ENCODE results near the gene TMEM233. TPM values are rescaled to one million over a fixed set of nuclear protein-coding genes. Genes with fewer than 3 reads are reported as not detected.

The TMEM233 gene
- total RNA-seq, 1 experiment from 2014 or later = 0.28 TPM

DNA sequence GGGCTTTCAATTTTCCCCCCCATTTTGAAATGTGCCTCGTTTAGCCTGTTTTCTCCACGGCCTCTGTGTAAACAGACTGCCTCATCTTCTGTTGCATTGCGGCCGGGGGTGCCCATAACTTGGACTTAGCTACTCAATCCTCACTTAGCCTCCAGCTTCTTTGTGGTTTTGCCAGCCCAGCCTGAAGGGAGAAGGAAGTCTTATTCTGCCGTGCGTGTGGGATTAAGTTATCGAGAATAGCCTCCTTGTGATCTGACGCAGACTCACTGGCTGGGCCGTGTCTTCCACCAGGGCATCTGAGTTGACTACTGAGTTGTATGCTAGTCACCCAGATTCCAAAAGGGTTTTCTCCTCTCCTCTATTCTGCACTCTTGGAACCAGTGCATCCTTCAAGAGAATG lies 82.4 kb downstream of the TMEM233 start:
- Mint-ChIP-seq H3K4me1 (peaks cover 12% of the 10 kb centered on the region), H3K36me3 (peaks cover 96% of the 10 kb centered on the region), H3K27me3 (ENCODE audit: low read depth) (no peaks in the 10 kb centered on the region), H3K27ac (no peak overlapping the region), H3K4me3 (no peak overlapping the region), H3K9me3 (no peaks in the 10 kb centered on the region)
- no peak for ATAC-seq
- ChIA-PET POLR2A (no interaction called here), CTCF (interaction anchor here (1.1 to 4.0 kb wide), 3 partner anchors 8 to 33 kb away, joined by 6 to 12 read pairs (median 6); partner anchors contain the start of gene PRKAB1)
- TF ChIP-seq ZNF423 (CRISPR knock-in tag; IDR thresholded peaks at IDR 0.05) = no peak
- no peak for TF ChIP-seq CDX4 (CRISPR knock-in tag; IDR thresholded peaks at IDR 0.05; ENCODE audit: borderline replicate concordance)
- TF ChIP-seq, protein P1, sequence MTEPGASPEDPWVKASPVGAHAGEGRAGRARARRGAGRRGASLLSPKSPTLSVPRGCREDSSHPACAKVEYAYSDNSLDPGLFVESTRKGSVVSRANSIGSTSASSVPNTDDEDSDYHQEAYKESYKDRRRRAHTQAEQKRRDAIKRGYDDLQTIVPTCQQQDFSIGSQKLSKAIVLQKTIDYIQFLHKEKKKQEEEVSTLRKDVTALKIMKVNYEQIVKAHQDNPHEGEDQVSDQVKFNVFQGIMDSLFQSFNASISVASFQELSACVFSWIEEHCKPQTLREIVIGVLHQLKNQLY (CRISPR knock-in tag; IDR thresholded peaks at IDR 0.05) = no peak
- TF ChIP-seq KAT7 (CRISPR knock-in tag; IDR thresholded peaks at IDR 0.05; ENCODE audit: borderline replicate concordance) = no peak
- no peak for TF ChIP-seq FOXP1 (CRISPR knock-in tag; IDR thresholded peaks at IDR 0.05; ENCODE audit: borderline replicate concordance)
- no peak for TF ChIP-seq FOXK1 (CRISPR knock-in tag; IDR thresholded peaks at IDR 0.05)
- no peak for TF ChIP-seq ZNF317 (CRISPR knock-in tag; IDR thresholded peaks at IDR 0.05; ENCODE audit: borderline replicate concordance, low read depth)
- no peak for DNase-seq (ENCODE audit: low spot score)

DNA sequence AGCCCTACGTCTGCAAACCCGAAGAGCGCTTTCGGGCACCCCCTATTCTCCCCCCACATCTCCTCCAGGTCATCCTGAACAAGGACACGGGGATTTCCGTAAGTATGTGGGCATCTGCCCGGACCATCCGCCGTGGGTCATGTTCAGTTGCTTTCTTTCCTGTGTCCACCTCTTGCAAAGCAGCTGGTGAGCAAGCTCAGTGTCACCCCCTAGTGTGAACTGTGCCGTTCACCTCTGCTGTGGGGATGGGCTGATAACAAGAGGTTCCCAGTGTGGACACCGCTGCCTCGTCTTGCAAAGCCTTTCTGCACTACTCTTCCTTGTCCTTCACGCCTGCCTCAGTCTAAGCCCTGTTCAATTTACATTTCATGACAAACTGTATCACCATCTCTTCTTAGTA lies 83.0 kb downstream of the TMEM233 start:
- ATAC-seq = no peak
- H3K27ac Mint-ChIP-seq = no peak overlapping the region
- H3K9me3 Mint-ChIP-seq = no peaks in the 10 kb centered on the region
- no peaks in the 10 kb centered on the region for H3K27me3 Mint-ChIP-seq (ENCODE audit: low read depth)
- DNase-seq (ENCODE audit: low spot score) = no peak
- CTCF ChIA-PET = interaction anchor here (1.1 to 4.0 kb wide), 3 partner anchors 9 to 34 kb away, joined by 6 to 12 read pairs (median 6); partner anchors contain the start of gene PRKAB1
- TF ChIP-seq TCF7 (CRISPR knock-in tag; IDR thresholded peaks at IDR 0.05; ENCODE audit: low read depth) = no peak
- no peak for TF ChIP-seq NR2C2 (CRISPR knock-in tag; IDR thresholded peaks at IDR 0.05)
- no peak for TF ChIP-seq HMGXB4 (CRISPR knock-in tag; IDR thresholded peaks at IDR 0.05)
- no peak for TF ChIP-seq ZNF396 (CRISPR knock-in tag; IDR thresholded peaks at IDR 0.05; ENCODE audit: borderline replicate concordance)
- no peak for TF ChIP-seq ZNF232 (CRISPR knock-in tag; IDR thresholded peaks at IDR 0.05)
- TF ChIP-seq TEAD4 (CRISPR knock-in tag; IDR thresholded peaks at IDR 0.05) = no peak
- no peak for TF ChIP-seq PRRX2 (CRISPR knock-in tag; IDR thresholded peaks at IDR 0.05)
- TF ChIP-seq JUN (CRISPR knock-in tag; IDR thresholded peaks at IDR 0.05) = no peak
- TF ChIP-seq CREM (CRISPR knock-in tag; IDR thresholded peaks at IDR 0.05) = no peak
- TF ChIP-seq ERG (CRISPR knock-in tag; IDR thresholded peaks at IDR 0.05) = no peak
- TF ChIP-seq FOXK1 (CRISPR knock-in tag; IDR thresholded peaks at IDR 0.05) = no peak
- no peak for TF ChIP-seq NFYB (CRISPR knock-in tag; conservative IDR thresholded peaks at IDR 0.05; ENCODE audit: low read depth)
- TF ChIP-seq, protein P2, sequence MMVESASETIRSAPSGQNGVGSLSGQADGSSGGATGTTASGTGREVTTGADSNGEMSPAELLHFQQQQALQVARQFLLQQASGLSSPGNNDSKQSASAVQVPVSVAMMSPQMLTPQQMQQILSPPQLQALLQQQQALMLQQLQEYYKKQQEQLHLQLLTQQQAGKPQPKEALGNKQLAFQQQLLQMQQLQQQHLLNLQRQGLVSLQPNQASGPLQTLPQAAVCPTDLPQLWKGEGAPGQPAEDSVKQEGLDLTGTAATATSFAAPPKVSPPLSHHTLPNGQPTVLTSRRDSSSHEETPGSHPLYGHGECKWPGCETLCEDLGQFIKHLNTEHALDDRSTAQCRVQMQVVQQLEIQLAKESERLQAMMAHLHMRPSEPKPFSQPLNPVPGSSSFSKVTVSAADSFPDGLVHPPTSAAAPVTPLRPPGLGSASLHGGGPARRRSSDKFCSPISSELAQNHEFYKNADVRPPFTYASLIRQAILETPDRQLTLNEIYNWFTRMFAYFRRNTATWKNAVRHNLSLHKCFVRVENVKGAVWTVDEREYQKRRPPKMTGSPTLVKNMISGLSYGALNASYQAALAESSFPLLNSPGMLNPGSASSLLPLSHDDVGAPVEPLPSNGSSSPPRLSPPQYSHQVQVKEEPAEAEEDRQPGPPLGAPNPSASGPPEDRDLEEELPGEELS (CRISPR knock-in tag; IDR thresholded peaks at IDR 0.05) = no peak
- TF ChIP-seq ZNF416 (CRISPR knock-in tag; IDR thresholded peaks at IDR 0.05) = no peak
- TF ChIP-seq NFATC4 (CRISPR knock-in tag; IDR thresholded peaks at IDR 0.05) = no peak
- TF ChIP-seq ZNF121 (CRISPR knock-in tag; IDR thresholded peaks at IDR 0.05) = no peak
- TF ChIP-seq USF1 (CRISPR knock-in tag; IDR thresholded peaks at IDR 0.05) = no peak
- TF ChIP-seq MAX (CRISPR knock-in tag; IDR thresholded peaks at IDR 0.05) = no peak
- no peak overlapping the region for H3K4me3 Mint-ChIP-seq
- POLR2A ChIA-PET = no interaction called here
- peaks cover 94% of the 10 kb centered on the region for H3K36me3 Mint-ChIP-seq
- H3K4me1 Mint-ChIP-seq = peaks cover 12% of the 10 kb centered on the region
